ENCODE data around the gene PAK1. TPM values are rescaled to one million over a fixed set of nuclear protein-coding genes. Genes with fewer than 3 reads are reported as not detected.
A peak's percentile ranks its signal among the peaks of the same experiment; 100 is the strongest.

PAK1 gene
- total RNA-seq (2021; fragmentation: NEBNext Ultra II Directional; extraction: Animal tissue kit (Norgen Biotek cat#: 25700)), result 142 and 151 TPM in 2 replicates
- 73.1 and 87.7 TPM in 2 replicates for polyA plus RNA-seq (2011; rRNA removed)
- 113 TPM for polyA plus RNA-seq (2011; cell fraction: cytosol; rRNA removed)
- 125 TPM for polyA plus RNA-seq (2011; cell fraction: nucleus; rRNA removed)
- 117 to 168 TPM (median 134 TPM) in 4 replicates for polyA plus RNA-seq (2012, experiment 1 of 2)
- 49.6 TPM for polyA plus RNA-seq (2012, experiment 2 of 2)
- polyA plus RNA-seq (2013, experiment 1 of 2), result 129 TPM
- polyA plus RNA-seq (2013, experiment 2 of 2), result 130 TPM
- 287 and 306 TPM in 2 replicates for polyA minus RNA-seq (2011; rRNA and poly(A)+ RNA removed)
- polyA minus RNA-seq (2011; cell fraction: cytosol; rRNA and poly(A)+ RNA removed), result 110 TPM
- polyA minus RNA-seq (2011; cell fraction: nucleus; rRNA and poly(A)+ RNA removed), result 131 TPM
- long read RNA-seq, experiment 1, transcript PAK1-202 (15 exons, 3,737 nt), result major isoform, 7 of 111 reads
- long read RNA-seq, experiment 1, partial matches to known transcripts, result 54 of 111 reads
- long read RNA-seq, experiment 1, other reads (novel, unspliced or antisense), result 48 of 111 reads
- long read RNA-seq, experiment 2, transcript PAK1-202 (15 exons, 3,737 nt), result major isoform, 5 of 37 reads
- long read RNA-seq, experiment 2, partial matches to known transcripts, result 5 of 37 reads
- long read RNA-seq, experiment 2, other reads (novel, unspliced or antisense), result 27 of 37 reads

DNA sequence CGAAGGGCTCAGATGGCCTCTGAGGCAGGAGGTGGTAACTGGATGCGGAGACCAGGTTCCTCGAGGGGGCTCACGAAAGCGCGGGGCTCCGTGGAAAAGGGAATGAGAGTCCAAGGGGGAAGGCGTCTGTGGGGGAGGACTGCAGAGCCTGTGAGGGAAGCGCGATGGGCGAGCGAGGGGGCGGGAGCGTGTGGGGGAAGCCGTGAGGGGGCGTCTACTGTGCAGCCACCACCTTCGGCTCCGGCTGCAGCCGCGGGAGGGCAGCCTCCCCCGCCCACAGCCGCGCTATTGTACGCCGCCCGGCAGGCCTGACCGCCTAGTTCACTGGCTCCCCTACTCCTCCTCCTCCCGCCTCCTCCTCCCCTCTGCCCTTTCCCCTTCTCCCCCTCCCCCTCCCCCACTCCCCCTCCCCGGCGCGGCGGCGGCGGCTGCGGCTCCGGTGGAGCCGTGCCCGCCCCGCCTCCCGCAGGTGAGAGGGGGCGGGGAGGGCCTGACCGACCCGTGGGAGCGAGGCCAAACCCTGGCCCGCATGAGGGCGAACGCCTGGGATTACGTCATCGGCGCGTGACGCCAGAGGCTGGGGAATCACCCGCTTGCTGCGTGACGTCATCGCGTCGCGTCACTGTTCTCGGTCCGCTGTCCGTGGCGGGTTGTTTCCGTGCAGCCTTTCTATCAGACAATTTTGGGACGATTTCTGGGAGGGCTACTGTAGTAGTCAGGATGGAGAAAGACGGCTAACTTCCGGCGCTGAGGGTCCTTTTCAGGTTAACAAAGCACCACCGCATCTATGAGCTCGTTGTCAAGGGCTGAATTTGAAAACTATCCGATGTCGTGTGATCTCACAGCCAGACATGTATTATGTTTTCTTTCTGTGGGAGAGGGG, at the start of gene PAK1:
Gene PAK1 (minus strand): TSS at position 294 of the 883 bp plus-strand sequence. CDS start 81,574 bp downstream, outside the sequence.
- Histone ChIP-seq H3K4me2 (ENCODE audit: insufficient read depth in 1 of 2, low read depth in 2 of 2, low read length in 2 of 2) (peak within 1 kb of the TSS; percentile 64 to 78), H2BK120ac (replicated peaks; ENCODE audit: low read depth, low read length) (no peak within 1 kb of the TSS), H4K91ac (replicated peaks; ENCODE audit: insufficient read length, low read length) (peak within 1 kb of the TSS; percentile 92), H2BK12ac (ENCODE audit: low read depth, low read length) (peak within 1 kb of the TSS; percentile 81), H3K27ac (ENCODE audit: low read depth, low read length) (peak within 1 kb of the TSS; percentile 61; the same call in 1 of the 2 replicates), H2BK20ac (ENCODE audit: low read length) (no peak within 1 kb of the TSS), H4K8ac (ENCODE audit: extremely low read depth, insufficient read depth, low read length) (peak within 1 kb of the TSS; percentile 96), H4K5ac (ENCODE audit: insufficient read length, low read depth, low read length) (peak within 1 kb of the TSS; percentile 98), H3K14ac (ENCODE audit: insufficient read length) (no peak within 1 kb of the TSS), H2AK5ac (ENCODE audit: low read depth, low read length) (peak within 1 kb of the TSS; percentile 9; the same call in 1 of the 2 replicates), H3K79me2 (ENCODE audit: control insufficient read depth in 1 of 2, insufficient read depth in 2 of 2, low read length in 2 of 2) (peaks cover 0 to 25% of the 10 kb centered on the region in 2 experiments; a peak in 3 of 4 replicates), H2BK15ac (ENCODE audit: low read length) (no peak within 1 kb of the TSS), H3K79me1 (ENCODE audit: low read depth, low read length) (no peaks in the 10 kb centered on the region), H3K4me1 (replicated peaks in 1 of 4; ENCODE audit: control insufficient read depth in 3 of 4, insufficient read depth in 4 of 4, low read length in 3 of 4) (peaks cover 4 to 20% (median 12%) of the 10 kb centered on the region in 4 experiments), H3K23me2 (ENCODE audit: low read depth, low read length) (peaks cover 3% of the 10 kb centered on the region; the same call in 1 of the 2 replicates), H4K20me1 (replicated peaks in 1 of 2; ENCODE audit: control insufficient read depth in 1 of 2, insufficient read depth in 2 of 2, low read length in 2 of 2) (no peaks in the 10 kb centered on the region), H2BK5ac (ENCODE audit: low read depth, low read length) (peak within 1 kb of the TSS; percentile 93; the same call in 1 of the 2 replicates), H3K27me3 (replicated peaks in 1 of 4; ENCODE audit: control insufficient read depth in 3 of 4, extremely low read depth in 1 of 4, insufficient read depth in 3 of 4, low read length in 3 of 4) (no peaks in the 10 kb centered on the region), H3K9ac (replicated peaks in 1 of 4; ENCODE audit: extremely low read depth in 1 of 4, low read depth in 3 of 4, low read length in 3 of 4) (peak within 1 kb of the TSS; percentile 54 to 89 (median 76)), H3K9me3 (ENCODE audit: insufficient read depth in 2 of 2, low read depth in 1 of 2, low read length in 1 of 2) (no peaks in the 10 kb centered on the region), H2AFZ (ENCODE audit: low read length) (0 out of 2 replicates have a peak within 1 kb of the TSS, but pooled peaks have one; percentile 1), H3K23ac (ENCODE audit: insufficient read length) (no peak within 1 kb of the TSS), H3K36me3 (ENCODE audit: control insufficient read depth in 2 of 4, insufficient read depth in 4 of 4, low read length in 3 of 4) (no peaks in the 10 kb centered on the region), H3K56ac (replicated peaks; ENCODE audit: insufficient read length, low read depth, low read length) (peak within 1 kb of the TSS; percentile 83), H3K4ac (replicated peaks; ENCODE audit: insufficient read length, low read depth, low read length) (peak within 1 kb of the TSS; percentile 94), H3K4me3 (ENCODE audit: extremely low read depth in 1 of 4, insufficient read depth in 2 of 4, low read depth in 3 of 4, low read length in 4 of 4) (peak within 1 kb of the TSS; percentile 82 to 90 (median 84)), H3K18ac (ENCODE audit: extremely low read depth, low read length) (peak within 1 kb of the TSS; percentile 84)
- WGBS, 2 experiments (ENCODE audit: extremely low coverage in 1 of 2, insufficient coverage in 1 of 2, insufficient read length in 1 of 2, insufficient replicate concordance in 2 of 2, low coverage in 1 of 2, low lambda C conversion rate in 2 of 2, missing lambda C conversion rate in 1 of 2), result 12% methylated on average over 28 of the region's 72 CpGs; no CpG with 5 or more reads in 1 of the 2 experiments
- CTCF ChIA-PET (ENCODE audit: partially characterized antibody), result interaction anchor here (0.8 to 2.0 kb wide), 5 partner anchors 16 to 83 kb away, joined by 3 to 10 read pairs (median 4); no protein-coding TSS in a partner anchor
- DNase-seq (ENCODE audit: low read depth in 1 of 2, low spot score in 2 of 2) (peak; percentile 75 to 94), FAIRE-seq (no peak)
- POLR2A ChIA-PET (ENCODE audit: partially characterized antibody), result interaction anchor here (1.0 to 1.5 kb wide), 5 partner anchors 9 to 29 kb away, joined by 3 to 4 read pairs (median 3); no protein-coding TSS in a partner anchor
- no peak for TF ChIP-seq SIX5 (IDR thresholded peaks at IDR 0.05; ENCODE audit: low read depth, low read length)
- no peak for TF ChIP-seq SIRT6 (IDR thresholded peaks at IDR 0.05; ENCODE audit: low read length)
- no peak for TF ChIP-seq CHD1 (IDR thresholded peaks at IDR 0.05; ENCODE audit: low read depth, low read length)
- TF ChIP-seq RBBP5 (IDR thresholded peaks at IDR 0.05; ENCODE audit: borderline replicate concordance, low read depth, low read length), result peak; percentile 91; the same call in 1 of the 2 replicates
- TF ChIP-seq CHD2 (IDR thresholded peaks at IDR 0.05; ENCODE audit: low read length), result peak; percentile 35; the same call in 1 of the 2 replicates
- no peak for TF ChIP-seq GTF2F1 (IDR thresholded peaks at IDR 0.05; ENCODE audit: borderline replicate concordance, low read depth, low read length)
- no peak for TF ChIP-seq ZNF274 (IDR thresholded peaks at IDR 0.05; ENCODE audit: borderline replicate concordance, extremely low read depth, low read length)
- no peak for TF ChIP-seq RXRA (IDR thresholded peaks at IDR 0.05; ENCODE audit: insufficient read depth, low read depth, low read length)
